Keratinocyte (primary cell): ENCODE data around the gene GRM5. TPM values are rescaled to one million over a fixed set of nuclear protein-coding genes. Genes with fewer than 3 reads are reported as not detected.
A peak's percentile ranks its signal among the peaks of the same experiment; 100 is the strongest.

Source experiments
- DNase-seq: peaks from one replicate; pipeline ENCODE4 v3.0.0-alpha.2; 2011; ENCODE audit warnings: low read depth, missing footprints, low spot score
- FAIRE-seq: peaks from 2 replicates; lab custom pipeline; 2011; peaks lifted over from hg19 to GRCh38; lab: Jason Lieb, UNC
- H2AFZ ChIP-seq: 2 replicates; pipeline ENCODE4 v1.6.0; 2012; ENCODE audit warnings: low read length, control low read depth, inconsistent platforms; ENCODE audit not compliant: control insufficient read depth
- H3K27ac ChIP-seq: 2 replicates; pipeline ENCODE4 v1.5.1; 2011; ENCODE audit warnings: low read length; ENCODE audit not compliant: control insufficient read depth, insufficient read depth
- H3K27me3 ChIP-seq: 3 replicates; pipeline ENCODE4 v1.6.0; 2011; ENCODE audit warnings: low read length; ENCODE audit not compliant: control insufficient read depth, insufficient read depth; ENCODE audit errors: extremely low read depth
- H3K36me3 ChIP-seq, 2 experiments: 2 replicates in 1 of 2; 3 replicates in 1 of 2; pipeline ENCODE4 v1.5.1; 2011; ENCODE audit warnings: low read length in 2 of 2, mild to moderate bottlenecking in 1 of 2; ENCODE audit not compliant: control insufficient read depth in 2 of 2, insufficient read depth in 2 of 2; ENCODE audit errors: extremely low read depth in 1 of 2
- H3K4me1 ChIP-seq: 3 replicates; pipeline ENCODE4 v1.5.1; 2011; ENCODE audit warnings: low read length; ENCODE audit not compliant: control insufficient read depth, insufficient read depth; ENCODE audit errors: extremely low read depth
- H3K4me2 ChIP-seq: 3 replicates; pipeline ENCODE4 v1.6.0; 2011; ENCODE audit warnings: low read depth, low read length; ENCODE audit not compliant: control insufficient read depth, insufficient read depth; ENCODE audit errors: extremely low read depth
- H3K4me3 ChIP-seq, 3 experiments: fragments of 200-600 bp in 1 of 3; sonication (generic) in 1 of 3; 2 replicates in 2 of 3; 3 replicates in 1 of 3; pipeline ENCODE4 v1.5.1; 2011 to 2016; ENCODE audit warnings: low read length in 3 of 3, mild to moderate bottlenecking in 3 of 3, control low read depth in 2 of 3, inconsistent platforms in 1 of 3, low read depth in 1 of 3, mixed read lengths in 1 of 3, mixed run types in 1 of 3, moderate library complexity in 1 of 3; ENCODE audit not compliant: control insufficient read depth in 2 of 3, insufficient read depth in 2 of 3; ENCODE audit errors: extremely low read depth in 1 of 3
- H3K79me2 ChIP-seq: 2 replicates; pipeline ENCODE4 v1.6.0; 2012; ENCODE audit warnings: low read length; ENCODE audit not compliant: control insufficient read depth, insufficient read depth
- H3K9ac ChIP-seq: 3 replicates; pipeline ENCODE4 v1.6.0; 2011; ENCODE audit warnings: low read length; ENCODE audit not compliant: control insufficient read depth, insufficient read depth; ENCODE audit errors: extremely low read depth
- H3K9me1 ChIP-seq: 3 replicates; pipeline ENCODE4 v1.6.0; 2011; ENCODE audit warnings: low read length; ENCODE audit not compliant: control insufficient read depth, insufficient read depth; ENCODE audit errors: extremely low read depth
- H3K9me3 ChIP-seq: 2 replicates; pipeline ENCODE4 v1.5.1; 2012; ENCODE audit warnings: low read depth, low read length; ENCODE audit not compliant: control insufficient read depth
- H4K20me1 ChIP-seq: 3 replicates; pipeline ENCODE4 v1.6.0; 2011; ENCODE audit warnings: low read length; ENCODE audit not compliant: control insufficient read depth, insufficient read depth; ENCODE audit errors: extremely low read depth
- EZH2 ChIP-seq: IDR thresholded peaks from one replicate; pipeline ENCODE4 v1.6.1; 2012; ENCODE audit warnings: inconsistent platforms, mild to moderate bottlenecking, low read length, moderate library complexity
- dilution Hi-C: fragments of 300-500 bp; cut with MboI; formaldehyde crosslinking; loops from one replicate; pipeline ENCODE4 v1.7.0; 2020; ENCODE audit warnings: low sequenced_read_pairs; ENCODE audit not compliant: extremely low pct_ligation_motif_present
- polyA plus RNA-seq, 5 experiments: library from polyadenylated mRNA; depleted of rRNA in 3 of 5; stranded (reverse) in 3 of 5; stranded (forward) in 1 of 5; unstranded in 1 of 5; fragments of >200 nt; gene quantifications; 1 replicate in 1 of 5; 2 replicates in 3 of 5; 3 replicates in 1 of 5; pipeline versions ENCODE4 v1.2.1 to v1.2.3, GENCODE V29; 2011 to 2012; ENCODE audit warnings: missing spikeins in 2 of 5, low read depth in 1 of 5, low replicate concordance in 1 of 5
- TF ChIP-seq, protein P1 (sequence below), 3 experiments: IDR thresholded peaks in 1 of 3; conservative IDR thresholded peaks in 1 of 3; optimal IDR thresholded peaks in 1 of 3; 2 replicates in 2 of 3; 3 replicates in 1 of 3; pipeline versions ENCODE3 to v1.5.1; 2011; ENCODE audit warnings: low read length in 3 of 3, mild to moderate bottlenecking in 3 of 3, moderate library complexity in 2 of 3, control low read depth in 1 of 3, inconsistent platforms in 1 of 3; ENCODE audit not compliant: insufficient read depth in 2 of 3; ENCODE audit errors: extremely low read depth in 1 of 3

The GRM5 gene
- polyA plus RNA-seq, 1 donor (not counting 4 experiments of a cell fraction or from before 2014, with no cell fraction given), result not detected

GRCh38 chr11:88494848-88495247, 570.9 kb downstream of the GRM5 start:
- no peak overlapping the region for H3K4me2 ChIP-seq
- TF ChIP-seq, protein P1, sequence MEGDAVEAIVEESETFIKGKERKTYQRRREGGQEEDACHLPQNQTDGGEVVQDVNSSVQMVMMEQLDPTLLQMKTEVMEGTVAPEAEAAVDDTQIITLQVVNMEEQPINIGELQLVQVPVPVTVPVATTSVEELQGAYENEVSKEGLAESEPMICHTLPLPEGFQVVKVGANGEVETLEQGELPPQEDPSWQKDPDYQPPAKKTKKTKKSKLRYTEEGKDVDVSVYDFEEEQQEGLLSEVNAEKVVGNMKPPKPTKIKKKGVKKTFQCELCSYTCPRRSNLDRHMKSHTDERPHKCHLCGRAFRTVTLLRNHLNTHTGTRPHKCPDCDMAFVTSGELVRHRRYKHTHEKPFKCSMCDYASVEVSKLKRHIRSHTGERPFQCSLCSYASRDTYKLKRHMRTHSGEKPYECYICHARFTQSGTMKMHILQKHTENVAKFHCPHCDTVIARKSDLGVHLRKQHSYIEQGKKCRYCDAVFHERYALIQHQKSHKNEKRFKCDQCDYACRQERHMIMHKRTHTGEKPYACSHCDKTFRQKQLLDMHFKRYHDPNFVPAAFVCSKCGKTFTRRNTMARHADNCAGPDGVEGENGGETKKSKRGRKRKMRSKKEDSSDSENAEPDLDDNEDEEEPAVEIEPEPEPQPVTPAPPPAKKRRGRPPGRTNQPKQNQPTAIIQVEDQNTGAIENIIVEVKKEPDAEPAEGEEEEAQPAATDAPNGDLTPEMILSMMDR (optimal IDR thresholded peaks at IDR 0.05 in 1 of 3, IDR thresholded peaks at IDR 0.05 in 1 of 3, conservative IDR thresholded peaks at IDR 0.05 in 1 of 3; ENCODE audit: extremely low read depth in 1 of 3, insufficient read depth in 2 of 3, low read length in 3 of 3), result peak in 1 of 3 experiments; percentile 22
- no peak for TF ChIP-seq EZH2
- H2AFZ ChIP-seq, result no peak overlapping the region
- dilution Hi-C loops, result no loop called here
- DNase-seq (no peak), FAIRE-seq (no peak)
- no peaks in the 10 kb centered on the region for H3K36me3 ChIP-seq
- H3K9ac ChIP-seq, result no peak overlapping the region
- H3K27me3 ChIP-seq, result no peaks in the 10 kb centered on the region
- no peak overlapping the region for H3K4me3 ChIP-seq
- no peak overlapping the region for H3K27ac ChIP-seq
- H3K79me2 ChIP-seq, result no peaks in the 10 kb centered on the region
- no peaks in the 10 kb centered on the region for H4K20me1 ChIP-seq
- no peaks in the 10 kb centered on the region for H3K4me1 ChIP-seq
- no peaks in the 10 kb centered on the region for H3K9me1 ChIP-seq
- H3K9me3 ChIP-seq, result no peaks in the 10 kb centered on the region

DNA sequence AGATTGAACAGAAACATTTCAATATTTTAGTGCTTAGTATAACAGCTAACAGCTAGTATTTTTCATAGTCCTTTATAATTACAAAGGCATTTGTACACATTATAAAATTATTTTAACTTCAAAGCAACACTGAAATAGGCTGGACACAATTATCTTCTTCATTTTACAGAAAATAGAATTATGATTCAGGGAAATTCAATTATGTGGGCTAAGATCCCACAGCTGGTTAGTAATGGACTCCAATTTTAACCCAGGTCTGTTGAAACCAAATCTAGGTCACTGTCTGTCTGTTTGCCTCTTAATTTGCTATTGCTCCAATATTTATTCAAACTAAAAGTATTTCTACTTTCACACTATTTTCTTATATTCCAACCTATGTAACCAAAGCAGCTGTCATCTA, 574.1 kb downstream of the GRM5 start:
- Histone ChIP-seq H3K27me3 (no peaks in the 10 kb centered on the region), H3K36me3 (no peaks in the 10 kb centered on the region), H3K4me3 (no peak overlapping the region), H3K9me1 (no peaks in the 10 kb centered on the region), H2AFZ (no peak overlapping the region), H3K4me1 (no peaks in the 10 kb centered on the region), H3K4me2 (no peak overlapping the region), H4K20me1 (no peaks in the 10 kb centered on the region), H3K27ac (no peak overlapping the region), H3K9ac (no peak overlapping the region), H3K79me2 (no peaks in the 10 kb centered on the region), H3K9me3 (no peaks in the 10 kb centered on the region)
- dilution Hi-C loops, result no loop called here
- DNase-seq (no peak), FAIRE-seq (no peak)
- TF ChIP-seq EZH2, result no peak
- TF ChIP-seq, protein P1 (optimal IDR thresholded peaks at IDR 0.05 in 1 of 3, IDR thresholded peaks at IDR 0.05 in 1 of 3, conservative IDR thresholded peaks at IDR 0.05 in 1 of 3; ENCODE audit: extremely low read depth in 1 of 3, insufficient read depth in 2 of 3, low read length in 3 of 3), result no peak
